ENCODE results near the gene PAX1. TPM values are rescaled to one million over a fixed set of nuclear protein-coding genes. Genes with fewer than 3 reads are reported as not detected.

Gene PAX1
- total RNA-seq (2021; fragmentation: NEBNext Ultra II Directional; extraction: Animal tissue kit (Norgen Biotek cat#: 25700)): not detected
- long read RNA-seq: 0 reads

GRCh38 chr20:21705575-21706260 is at the start of gene PAX1:
PAX1 (plus strand) TSS chr20:21705664; CDS start chr20:21705713, 49 bp downstream.
- no peaks in the 10 kb centered on the region for H3K4me1 Mint-ChIP-seq (ENCODE audit: low read depth)
- no peak within 1 kb of the TSS for H3K27ac Mint-ChIP-seq
- TF ChIP-seq, protein P1, sequence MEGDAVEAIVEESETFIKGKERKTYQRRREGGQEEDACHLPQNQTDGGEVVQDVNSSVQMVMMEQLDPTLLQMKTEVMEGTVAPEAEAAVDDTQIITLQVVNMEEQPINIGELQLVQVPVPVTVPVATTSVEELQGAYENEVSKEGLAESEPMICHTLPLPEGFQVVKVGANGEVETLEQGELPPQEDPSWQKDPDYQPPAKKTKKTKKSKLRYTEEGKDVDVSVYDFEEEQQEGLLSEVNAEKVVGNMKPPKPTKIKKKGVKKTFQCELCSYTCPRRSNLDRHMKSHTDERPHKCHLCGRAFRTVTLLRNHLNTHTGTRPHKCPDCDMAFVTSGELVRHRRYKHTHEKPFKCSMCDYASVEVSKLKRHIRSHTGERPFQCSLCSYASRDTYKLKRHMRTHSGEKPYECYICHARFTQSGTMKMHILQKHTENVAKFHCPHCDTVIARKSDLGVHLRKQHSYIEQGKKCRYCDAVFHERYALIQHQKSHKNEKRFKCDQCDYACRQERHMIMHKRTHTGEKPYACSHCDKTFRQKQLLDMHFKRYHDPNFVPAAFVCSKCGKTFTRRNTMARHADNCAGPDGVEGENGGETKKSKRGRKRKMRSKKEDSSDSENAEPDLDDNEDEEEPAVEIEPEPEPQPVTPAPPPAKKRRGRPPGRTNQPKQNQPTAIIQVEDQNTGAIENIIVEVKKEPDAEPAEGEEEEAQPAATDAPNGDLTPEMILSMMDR (IDR thresholded peaks at IDR 0.05): no peak
- no peak within 1 kb of the TSS for H3K4me3 Mint-ChIP-seq
- DNase-seq: no peak
- no peaks in the 10 kb centered on the region for H3K36me3 Mint-ChIP-seq (ENCODE audit: low read depth)
- H3K9me3 Mint-ChIP-seq: no peaks in the 10 kb centered on the region
- H3K27me3 Mint-ChIP-seq (ENCODE audit: insufficient read depth): peaks cover 25% of the 10 kb centered on the region

- Mint-ChIP-seq H3K36me3 (ENCODE audit: low read depth) (no peaks in the 10 kb centered on the region), H3K4me1 (ENCODE audit: low read depth) (no peaks in the 10 kb centered on the region), H3K4me3 (no peak overlapping the region), H3K27me3 (ENCODE audit: insufficient read depth) (peaks cover 3% of the 10 kb centered on the region), H3K9me3 (peaks cover 16% of the 10 kb centered on the region; the same call in 1 of the 2 replicates), H3K27ac (no peak overlapping the region)
- TF ChIP-seq, protein P1 (IDR thresholded peaks at IDR 0.05): no peak
- DNase-seq: no peak
Measured at GRCh38 chr20:21656308-21657067, 49.0 kb upstream of the PAX1 start.

- Mint-ChIP-seq H3K4me3 (no peak overlapping the region), H3K27me3 (ENCODE audit: insufficient read depth) (peaks cover 6% of the 10 kb centered on the region), H3K4me1 (ENCODE audit: low read depth) (no peaks in the 10 kb centered on the region), H3K9me3 (peaks cover 5% of the 10 kb centered on the region), H3K36me3 (ENCODE audit: low read depth) (no peaks in the 10 kb centered on the region), H3K27ac (no peak overlapping the region)
- TF ChIP-seq, protein P1 (IDR thresholded peaks at IDR 0.05): no peak
- DNase-seq: no peak
Measured at GRCh38 chr20:21661488-21662055, 43.9 kb upstream of the PAX1 start.

GRCh38 chr20:21663465-21663864 is 42.0 kb upstream of the PAX1 start:
- peaks cover 14% of the 10 kb centered on the region for H3K9me3 Mint-ChIP-seq
- no peaks in the 10 kb centered on the region for H3K4me1 Mint-ChIP-seq (ENCODE audit: low read depth)
- H3K4me3 Mint-ChIP-seq: no peak overlapping the region
- H3K36me3 Mint-ChIP-seq (ENCODE audit: low read depth): no peaks in the 10 kb centered on the region; the same call in 1 of the 2 replicates
- DNase-seq: no peak
- no peak overlapping the region for H3K27ac Mint-ChIP-seq
- peaks cover 4% of the 10 kb centered on the region for H3K27me3 Mint-ChIP-seq (ENCODE audit: insufficient read depth)
- TF ChIP-seq, protein P1 (IDR thresholded peaks at IDR 0.05): no peak

GRCh38 chr20:21665687-21666446 is 39.6 kb upstream of the PAX1 start:
- no peak overlapping the region for H3K27ac Mint-ChIP-seq
- TF ChIP-seq, protein P1 (IDR thresholded peaks at IDR 0.05): no peak
- no peaks in the 10 kb centered on the region; the same call in 1 of the 2 replicates for H3K36me3 Mint-ChIP-seq (ENCODE audit: low read depth)
- peaks cover 4% of the 10 kb centered on the region for H3K27me3 Mint-ChIP-seq (ENCODE audit: insufficient read depth)
- no peak overlapping the region for H3K4me3 Mint-ChIP-seq
- DNase-seq: no peak
- H3K9me3 Mint-ChIP-seq: peaks cover 26% of the 10 kb centered on the region
- no peaks in the 10 kb centered on the region for H3K4me1 Mint-ChIP-seq (ENCODE audit: low read depth)

Measured in HFFc6 (cell line).